GM18520 (cell line): Measurements from ENCODE around the gene PAXX.
"Not testable (repeated sequence)": the region's sequence is repeated elsewhere in the genome, so short reads cannot be mapped to it uniquely, and the experiment has no call there.

Experiments used
- ATAC-seq: cut with Tn5 transposase; IDR thresholded peaks from one replicate; pipeline ENCODE4 v1.9.1; 2021; ENCODE audit not compliant: unreplicated experiment

The PAXX gene

GRCh38 chr9:137029058-137029936 lies 37.1 kb downstream of the PAXX start:
- no peak for ATAC-seq

- ATAC-seq = no peak
These were observed 37.8 kb downstream of the PAXX start for GRCh38 chr9:137030006-137030405.

GRCh38 chr9:137030538-137031527 lies 38.6 kb downstream of the PAXX start:
- ATAC-seq = no peak

- no peak for ATAC-seq
These were observed 39.9 kb downstream of the PAXX start, which contains the start of gene FUT7 for GRCh38 chr9:137031904-137032640. Gene FUT7 (minus strand): TSS chr9:137032088. CDS start chr9:137031991, 97 bp downstream.

GRCh38 chr9:137032858-137033257 lies 40.6 kb downstream of the PAXX start:
- no peak for ATAC-seq

GRCh38 chr9:137033481-137033880 lies 41.3 kb downstream of the PAXX start:
- not testable (repeated sequence) for ATAC-seq

- ATAC-seq = no peak
These were observed 42.0 kb downstream of the PAXX start for GRCh38 chr9:137034039-137034708.

- peak; percentile 48 for ATAC-seq
These were observed 42.7 kb downstream of the PAXX start for GRCh38 chr9:137034709-137035506.

- no peak for ATAC-seq
These were observed 43.2 kb downstream of the PAXX start for GRCh38 chr9:137035507-137035834.

GRCh38 chr9:137035937-137036336 lies 43.7 kb downstream of the PAXX start:
- ATAC-seq = no peak

GRCh38 chr9:137037035-137037434 lies 44.8 kb downstream of the PAXX start:
- no peak for ATAC-seq

- ATAC-seq = no peak
These were observed 45.3 kb downstream of the PAXX start for GRCh38 chr9:137037483-137037882.

- no peak for ATAC-seq
These were observed 46.7 kb downstream of the PAXX start for GRCh38 chr9:137038916-137039315.

- ATAC-seq = no peak
These were observed 47.6 kb downstream of the PAXX start for GRCh38 chr9:137039611-137040366.

- no peak for ATAC-seq
These were observed 48.3 kb downstream of the PAXX start for GRCh38 chr9:137040568-137040967.

GRCh38 chr9:137041124-137041523 lies 48.9 kb downstream of the PAXX start:
- no peak for ATAC-seq

- ATAC-seq = no peak
These were observed 50.8 kb downstream of the PAXX start for GRCh38 chr9:137042751-137043727.
